A549 (cell line): Measurements from ENCODE around the gene RACGAP1.

Experiments used
- MAZ ChIP-seq: fragments of 150-350 bp; IDR thresholded peaks from 2 replicates; pipeline ENCODE4 v1.6.1; 2014; ENCODE audit warnings: antibody characterized with exemption, low read depth, low read length, borderline replicate concordance
- TF ChIP-seq, protein P1 (sequence below): fragments of >200 bp; sonication (Bioruptor Twin); formaldehyde crosslinking; IDR thresholded peaks from 3 replicates; pipeline ENCODE4 v1.5.1; 2016
- TF ChIP-seq, protein P2 (sequence below): IDR thresholded peaks from 2 replicates; pipeline ENCODE4 v1.6.1; 2012
- TF ChIP-seq, protein P3 (sequence below): fragments of >200 bp; sonication (Bioruptor Twin); formaldehyde crosslinking; IDR thresholded peaks from 2 replicates; pipeline ENCODE4 v1.6.1; 2016

DNA sequence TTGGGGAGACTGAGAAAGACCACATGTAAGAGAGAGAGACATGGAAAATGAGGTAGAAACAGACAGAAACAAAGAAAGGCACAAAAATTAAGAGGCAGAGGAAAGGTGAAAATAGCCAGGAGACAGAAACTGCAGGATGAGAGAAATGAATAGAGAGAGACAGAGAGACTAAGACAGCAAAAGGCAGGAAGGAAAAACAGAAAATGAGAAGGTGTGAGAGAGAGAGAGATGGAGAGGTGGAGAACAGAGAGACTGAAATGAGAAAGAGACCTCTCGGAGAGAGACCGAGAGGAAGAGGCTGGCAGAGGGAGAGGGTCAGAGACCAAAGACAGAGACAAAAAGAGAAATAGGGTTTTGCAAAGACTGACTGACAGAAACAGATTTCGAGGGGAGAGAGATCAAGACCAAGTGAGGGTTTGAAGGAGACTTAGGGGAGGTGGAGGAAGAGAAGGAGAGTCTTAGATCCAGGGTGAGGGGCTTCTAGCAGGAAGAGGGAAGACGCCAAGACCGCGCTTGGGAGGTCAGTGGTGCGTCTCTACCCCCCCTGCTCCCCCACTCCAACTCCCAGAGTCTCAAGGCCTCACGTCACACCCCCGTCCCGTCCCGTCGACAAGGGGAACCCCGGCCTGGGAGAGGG lies 64.7 kb downstream of the RACGAP1 start:
- TF ChIP-seq, protein P1, sequence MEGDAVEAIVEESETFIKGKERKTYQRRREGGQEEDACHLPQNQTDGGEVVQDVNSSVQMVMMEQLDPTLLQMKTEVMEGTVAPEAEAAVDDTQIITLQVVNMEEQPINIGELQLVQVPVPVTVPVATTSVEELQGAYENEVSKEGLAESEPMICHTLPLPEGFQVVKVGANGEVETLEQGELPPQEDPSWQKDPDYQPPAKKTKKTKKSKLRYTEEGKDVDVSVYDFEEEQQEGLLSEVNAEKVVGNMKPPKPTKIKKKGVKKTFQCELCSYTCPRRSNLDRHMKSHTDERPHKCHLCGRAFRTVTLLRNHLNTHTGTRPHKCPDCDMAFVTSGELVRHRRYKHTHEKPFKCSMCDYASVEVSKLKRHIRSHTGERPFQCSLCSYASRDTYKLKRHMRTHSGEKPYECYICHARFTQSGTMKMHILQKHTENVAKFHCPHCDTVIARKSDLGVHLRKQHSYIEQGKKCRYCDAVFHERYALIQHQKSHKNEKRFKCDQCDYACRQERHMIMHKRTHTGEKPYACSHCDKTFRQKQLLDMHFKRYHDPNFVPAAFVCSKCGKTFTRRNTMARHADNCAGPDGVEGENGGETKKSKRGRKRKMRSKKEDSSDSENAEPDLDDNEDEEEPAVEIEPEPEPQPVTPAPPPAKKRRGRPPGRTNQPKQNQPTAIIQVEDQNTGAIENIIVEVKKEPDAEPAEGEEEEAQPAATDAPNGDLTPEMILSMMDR, result no peak
- no peak for TF ChIP-seq MAZ
- TF ChIP-seq, protein P2, sequence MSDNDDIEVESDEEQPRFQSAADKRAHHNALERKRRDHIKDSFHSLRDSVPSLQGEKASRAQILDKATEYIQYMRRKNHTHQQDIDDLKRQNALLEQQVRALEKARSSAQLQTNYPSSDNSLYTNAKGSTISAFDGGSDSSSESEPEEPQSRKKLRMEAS, result no peak
- TF ChIP-seq, protein P3, sequence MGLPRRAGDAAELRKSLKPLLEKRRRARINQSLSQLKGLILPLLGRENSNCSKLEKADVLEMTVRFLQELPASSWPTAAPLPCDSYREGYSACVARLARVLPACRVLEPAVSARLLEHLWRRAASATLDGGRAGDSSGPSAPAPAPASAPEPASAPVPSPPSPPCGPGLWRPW, result no peak
